GM23338 (cell line): ENCODE results near the gene MYO1F.

ENCODE experiments used
- CREB1 ChIP-seq: fragments of 250-450 bp; sonication (Bioruptor Pico); IDR thresholded peaks from 2 replicates; pipeline ENCODE4 v1.5.0; 2020; ENCODE audit warnings: low read depth, mild to moderate bottlenecking, moderate library complexity
- CTCF ChIP-seq, 2 experiments: fragments of 200-600 bp in 1 of 2; sonication (generic) in 1 of 2; conservative IDR thresholded peaks; 2 replicates each; pipeline versions ENCODE4 v1.5.1 to v1.6.1; 2016 to 2017; ENCODE audit warnings: antibody characterized with exemption in 2 of 2, low read depth in 2 of 2, mild to moderate bottlenecking in 2 of 2, moderate library complexity in 1 of 2
- ETS1 ChIP-seq: IDR thresholded peaks from 2 replicates; pipeline ENCODE4 v1.6.1; 2016; ENCODE audit warnings: antibody characterized with exemption
- EZH2 ChIP-seq: fragments of 200-600 bp; sonication (generic); IDR thresholded peaks from one replicate; pipeline ENCODE4 v1.8.0; 2017; ENCODE audit warnings: antibody characterized with exemption, mild to moderate bottlenecking, low read depth; ENCODE audit not compliant: unreplicated experiment
- EZH2phosphoT487 ChIP-seq: fragments of 200-600 bp; sonication (generic); IDR thresholded peaks from one replicate; pipeline ENCODE4 v1.8.1; 2018; ENCODE audit warnings: antibody characterized with exemption; ENCODE audit not compliant: unreplicated experiment
- JUNB ChIP-seq: IDR thresholded peaks from one replicate; pipeline ENCODE4 v1.6.1; 2016; ENCODE audit warnings: antibody characterized with exemption; ENCODE audit not compliant: unreplicated experiment
- NANOG ChIP-seq: IDR thresholded peaks from 2 replicates; pipeline ENCODE4 v1.6.1; 2016; ENCODE audit warnings: antibody characterized with exemption, borderline replicate concordance
- POLR2AphosphoS5 ChIP-seq: IDR thresholded peaks from 2 replicates; pipeline ENCODE4 v1.6.1; 2016; ENCODE audit warnings: antibody characterized with exemption, low read depth
- REST ChIP-seq: IDR thresholded peaks from one replicate; pipeline ENCODE4 v1.6.1; 2018; ENCODE audit warnings: antibody characterized with exemption; ENCODE audit not compliant: unreplicated experiment
- STAT1 ChIP-seq: IDR thresholded peaks from one replicate; pipeline ENCODE4 v1.6.1; 2016; ENCODE audit warnings: antibody characterized with exemption; ENCODE audit not compliant: unreplicated experiment
- ZNF114 ChIP-seq: fragments of 250-450 bp; sonication (Bioruptor Pico); IDR thresholded peaks from 2 replicates; pipeline ENCODE4 v1.5.0; 2020; ENCODE audit warnings: mild to moderate bottlenecking, moderate library complexity
- ZNF331 ChIP-seq: fragments of 250-450 bp; sonication (Bioruptor Pico); IDR thresholded peaks from 2 replicates; pipeline ENCODE4 v1.5.0; 2020; ENCODE audit warnings: low read depth, mild to moderate bottlenecking, moderate library complexity
- ZNF462 ChIP-seq: fragments of 250-450 bp; sonication (Bioruptor Pico); IDR thresholded peaks from 2 replicates; pipeline ENCODE4 v1.5.0; 2020; ENCODE audit warnings: mild to moderate bottlenecking, moderate library complexity

- TF ChIP-seq CTCF (conservative IDR thresholded peaks at IDR 0.05; ENCODE audit: low read depth in 2 of 2): no peak
- no peak for TF ChIP-seq ZNF331 (CRISPR knock-in tag)
- TF ChIP-seq EZH2phosphoT487: no peak
- no peak for TF ChIP-seq REST
- no peak for TF ChIP-seq ZNF462 (CRISPR knock-in tag)
- no peak for TF ChIP-seq EZH2
- TF ChIP-seq POLR2AphosphoS5: no peak
- TF ChIP-seq JUNB: no peak
- TF ChIP-seq ETS1: no peak
- TF ChIP-seq ZNF114 (CRISPR knock-in tag): no peak
- TF ChIP-seq CREB1 (CRISPR knock-in tag): no peak
- TF ChIP-seq STAT1: no peak
- no peak for TF ChIP-seq NANOG
Observed at GRCh38 chr19:8504171-8504570, 73.1 kb downstream of the MYO1F start.
